Measurements from ENCODE around the gene DENND4A.

Gene DENND4A

DNA sequence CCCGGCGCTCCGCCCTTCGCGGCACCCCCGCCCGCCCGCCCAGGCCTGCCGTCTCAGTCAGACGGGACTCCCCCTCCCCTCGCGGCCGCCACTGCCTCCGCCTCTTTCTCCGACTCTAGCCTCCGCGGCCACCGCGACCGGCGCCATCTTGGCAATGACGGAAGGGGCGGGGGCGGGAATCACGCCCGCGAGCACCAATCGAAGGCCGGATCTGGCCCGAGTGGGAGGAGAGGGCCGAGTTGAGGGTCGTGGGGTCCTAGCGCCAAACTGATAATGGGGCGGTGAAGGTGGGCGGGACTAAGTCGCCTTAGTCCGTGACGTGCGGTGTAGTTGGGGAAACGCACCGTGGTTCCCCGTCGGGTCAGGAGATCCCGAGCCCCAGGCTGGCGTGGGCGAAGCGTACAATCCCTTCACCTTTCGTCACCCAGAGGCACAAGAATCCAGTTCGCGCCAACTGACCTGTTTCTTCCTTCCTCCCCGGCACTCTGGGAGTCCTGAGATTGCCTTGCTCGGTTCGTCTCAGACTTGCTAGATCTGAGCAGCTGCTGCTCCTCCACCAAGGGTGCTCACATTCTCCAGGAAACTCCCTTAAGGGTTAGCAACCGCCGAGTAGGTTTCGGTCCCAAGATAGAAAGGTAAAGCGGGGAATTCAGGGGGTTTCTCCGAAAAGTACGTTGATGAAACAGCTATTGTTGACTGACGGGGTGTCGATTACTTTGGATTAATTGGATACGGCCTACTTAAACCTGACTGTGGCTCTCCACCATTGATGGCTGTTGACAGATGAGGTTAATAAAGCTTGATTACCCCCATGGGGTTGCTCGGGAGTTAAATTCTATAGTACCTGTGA is at the start of gene DENND4A:
DENND4A (minus strand) TSS at position 156 of the 850 bp plus-strand sequence. CDS start 35,843 bp downstream, outside the sequence.
- DNase-seq: peak; percentile 97
- Mint-ChIP-seq H3K9me3 (no peaks in the 10 kb centered on the region), H3K36me3 (ENCODE audit: low read depth) (no peaks in the 10 kb centered on the region), H3K27me3 (ENCODE audit: low read depth, poor library complexity) (peaks cover 10% of the 10 kb centered on the region), H3K4me3 (peak within 1 kb of the TSS; percentile 96), H3K4me1 (peaks cover 42% of the 10 kb centered on the region), H3K27ac (peak within 1 kb of the TSS; percentile 97)
- no peak for TF ChIP-seq CTCF (IDR thresholded peaks at IDR 0.05)

DNA sequence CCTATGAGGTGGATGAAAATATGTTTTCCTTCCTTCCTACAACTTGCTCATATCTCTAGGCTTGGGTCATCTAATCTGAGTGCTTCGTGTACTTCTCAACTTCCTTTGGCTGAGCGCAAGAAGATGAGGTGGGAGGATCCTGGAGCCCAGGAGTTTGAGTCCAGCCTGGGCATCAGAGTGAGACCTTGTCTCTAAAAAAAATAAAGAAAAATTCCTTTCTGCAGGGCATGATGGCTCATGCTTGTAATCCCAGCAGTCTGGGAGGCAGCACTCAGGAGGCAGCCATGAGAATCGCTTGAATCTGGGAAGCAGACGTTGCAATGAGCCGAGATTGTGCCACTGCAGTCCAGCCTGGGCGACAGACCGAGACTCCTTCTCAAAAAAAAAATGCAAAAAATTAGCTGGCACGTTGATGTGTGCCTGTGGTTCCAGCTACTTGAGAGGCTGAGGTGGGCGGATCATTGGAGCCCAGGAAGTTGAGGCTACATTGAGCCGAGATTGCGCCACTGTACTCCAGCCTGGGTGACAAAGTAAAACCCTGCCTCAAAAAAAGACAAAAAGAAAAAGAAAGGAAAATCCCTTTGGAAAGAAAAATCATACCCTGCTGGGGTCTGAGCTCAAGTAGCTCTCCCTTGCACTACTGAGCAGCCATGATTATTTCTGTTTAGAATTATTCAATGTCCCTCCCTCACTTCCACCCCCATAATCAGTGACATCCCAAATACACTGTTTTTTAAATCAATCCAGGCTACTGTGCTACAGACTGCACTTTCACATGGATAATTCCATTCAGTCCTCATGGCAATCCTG is 49.2 kb upstream of the DENND4A start:
- Mint-ChIP-seq H3K4me1 (peaks cover 27% of the 10 kb centered on the region), H3K4me3 (no peak overlapping the region), H3K36me3 (ENCODE audit: low read depth) (peaks cover 7% of the 10 kb centered on the region), H3K27ac (peak overlapping the region; percentile 91), H3K27me3 (ENCODE audit: low read depth, poor library complexity) (peaks cover 3% of the 10 kb centered on the region), H3K9me3 (peaks cover 23% of the 10 kb centered on the region)
- DNase-seq: no peak
- TF ChIP-seq CTCF (IDR thresholded peaks at IDR 0.05): no peak

GRCh38 chr15:65839985-65840384 is 47.9 kb upstream of the DENND4A start:
- H3K9me3 Mint-ChIP-seq: peaks cover 19% of the 10 kb centered on the region
- TF ChIP-seq CTCF (IDR thresholded peaks at IDR 0.05): no peak
- no peak for DNase-seq
- H3K36me3 Mint-ChIP-seq (ENCODE audit: low read depth): peaks cover 7% of the 10 kb centered on the region
- H3K27me3 Mint-ChIP-seq (ENCODE audit: low read depth, poor library complexity): peaks cover 3% of the 10 kb centered on the region
- H3K4me3 Mint-ChIP-seq: no peak overlapping the region
- no peak overlapping the region for H3K27ac Mint-ChIP-seq
- H3K4me1 Mint-ChIP-seq: peaks cover 31% of the 10 kb centered on the region

- Mint-ChIP-seq H3K4me1 (peaks cover 36% of the 10 kb centered on the region), H3K9me3 (peaks cover 14% of the 10 kb centered on the region), H3K36me3 (ENCODE audit: low read depth) (peaks cover 4% of the 10 kb centered on the region), H3K27me3 (ENCODE audit: low read depth, poor library complexity) (peaks cover 3% of the 10 kb centered on the region), H3K27ac (peak overlapping the region; percentile 80), H3K4me3 (no peak overlapping the region)
- no peak for TF ChIP-seq CTCF (IDR thresholded peaks at IDR 0.05)
- DNase-seq: no peak
Measured at GRCh38 chr15:65839354-65839901, 47.3 kb upstream of the DENND4A start.

GRCh38 chr15:65837301-65838294 is 45.5 kb upstream of the DENND4A start:
- Mint-ChIP-seq H3K9me3 (peaks cover 3% of the 10 kb centered on the region), H3K27ac (peak overlapping the region; percentile 55), H3K4me3 (no peak overlapping the region), H3K4me1 (peaks cover 55% of the 10 kb centered on the region), H3K27me3 (ENCODE audit: low read depth, poor library complexity) (peaks cover 3% of the 10 kb centered on the region), H3K36me3 (ENCODE audit: low read depth) (no peaks in the 10 kb centered on the region)
- no peak for TF ChIP-seq CTCF (IDR thresholded peaks at IDR 0.05)
- no peak for DNase-seq

Data from nephron progenitor cell (in vitro differentiated cells).